GM19452 (cell line): Measurements from ENCODE around the gene RNF123.

Source experiments
- ATAC-seq: cut with Tn5 transposase; IDR thresholded peaks from one replicate; pipeline ENCODE4 v1.9.1; 2021; ENCODE audit not compliant: unreplicated experiment

RNF123 gene

DNA sequence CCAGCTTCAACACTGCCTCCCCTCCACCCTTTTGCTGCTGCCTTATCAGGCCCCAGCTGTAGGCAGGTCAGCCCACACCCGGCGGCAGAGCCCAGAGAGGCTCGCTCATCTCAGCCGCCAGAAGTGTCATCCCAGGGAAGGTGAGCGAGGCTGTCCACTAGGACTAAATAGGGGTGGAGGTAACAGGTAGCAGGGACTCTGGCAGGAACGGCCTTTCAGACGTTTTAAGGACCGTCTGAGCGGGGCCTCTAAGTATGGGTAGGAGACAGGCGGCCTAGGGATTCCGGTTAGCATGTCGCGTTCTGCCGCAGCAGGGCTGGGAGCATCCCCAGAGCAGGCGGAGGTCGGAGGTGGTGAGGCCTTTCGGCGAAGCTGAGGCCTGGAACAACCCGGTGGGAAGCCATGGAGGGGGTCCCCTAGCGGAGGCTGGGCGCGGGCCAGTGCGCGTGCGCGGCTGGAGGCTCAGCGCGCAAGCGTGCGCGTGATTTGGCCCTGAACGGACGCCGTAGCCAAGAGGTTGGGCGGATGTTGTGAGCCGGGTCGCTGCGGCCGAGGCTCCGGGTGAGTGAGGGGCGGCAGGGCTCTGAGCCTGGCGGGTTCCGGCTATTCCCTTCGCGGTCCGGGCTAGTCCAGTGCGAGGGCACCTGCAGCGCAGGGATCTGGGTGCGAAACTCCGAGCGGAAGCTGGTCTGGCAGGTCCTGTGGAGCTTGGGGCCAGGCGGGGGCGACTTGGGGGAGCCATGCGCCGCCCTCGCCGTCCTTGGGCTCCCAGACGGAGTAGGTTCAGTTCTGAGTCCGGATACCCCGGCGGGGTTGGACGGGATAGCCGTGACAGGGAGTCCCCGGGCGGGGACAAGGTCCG, at the start of gene RNF123, which contains the start of gene MST1:
TSS of gene RNF123 (plus strand) at position 512 of the 862 bp plus-strand sequence. CDS start 1,609 bp downstream, outside the sequence.
TSS of gene MST1 (minus strand) at position 429 of the 862 bp plus-strand sequence. CDS start 783 bp downstream, outside the sequence.
- ATAC-seq = peak; percentile 61

DNA sequence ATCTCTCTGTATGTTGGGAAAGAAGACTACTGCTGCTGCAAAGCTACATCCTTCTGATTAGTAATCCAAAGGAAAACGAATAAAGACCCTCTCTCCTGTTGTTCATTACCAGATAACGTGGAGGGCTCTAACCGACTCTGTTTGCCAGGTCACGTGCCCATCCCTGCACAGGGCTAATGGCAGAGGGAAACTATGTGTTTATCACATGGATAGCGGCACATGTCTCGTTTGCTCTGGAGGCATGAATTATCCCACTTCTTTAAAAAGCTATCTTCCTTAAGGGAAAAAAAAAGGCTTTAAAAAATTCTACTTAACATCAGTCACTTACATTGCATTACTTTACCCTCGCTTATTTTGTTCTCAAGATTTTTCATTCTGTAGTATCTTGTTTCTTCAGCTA, 48.1 kb upstream of the RNF123 start:
- no peak for ATAC-seq

DNA sequence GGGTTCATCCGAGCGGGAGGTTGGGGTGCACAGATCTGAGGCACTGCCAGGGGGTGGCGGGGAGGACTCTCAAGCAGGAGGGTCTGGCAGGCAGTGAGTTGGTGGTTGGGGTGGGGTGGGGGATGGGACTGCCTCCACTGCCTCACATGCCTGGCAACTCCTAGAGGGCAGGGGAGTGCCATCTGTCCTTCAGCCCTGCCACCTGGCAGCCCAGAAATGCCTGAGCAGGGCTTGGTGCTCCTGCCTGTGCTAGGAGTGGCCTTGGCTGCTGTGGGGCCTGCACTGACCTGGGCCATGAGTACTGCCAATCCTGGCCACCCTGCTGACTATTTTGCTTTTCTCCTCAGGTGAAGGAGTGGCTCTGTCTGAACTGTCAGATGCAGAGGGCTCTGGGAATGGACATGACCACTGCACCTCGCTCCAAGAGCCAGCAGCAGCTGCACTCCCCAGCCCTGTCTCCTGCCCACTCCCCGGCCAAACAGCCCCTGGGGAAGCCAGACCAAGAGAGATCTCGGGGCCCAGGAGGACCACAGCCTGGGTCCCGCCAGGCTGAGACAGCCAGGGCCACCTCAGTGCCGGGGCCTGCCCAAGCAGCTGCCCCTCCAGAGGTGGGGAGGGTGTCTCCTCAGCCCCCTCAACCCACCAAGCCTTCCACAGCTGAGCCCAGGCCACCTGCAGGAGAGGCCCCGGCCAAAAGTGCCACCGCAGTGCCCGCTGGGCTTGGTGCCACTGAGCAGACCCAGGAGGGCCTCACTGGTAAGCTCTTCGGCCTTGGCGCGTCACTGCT, 47.2 kb upstream of the RNF123 start:
- ATAC-seq = no peak

DNA sequence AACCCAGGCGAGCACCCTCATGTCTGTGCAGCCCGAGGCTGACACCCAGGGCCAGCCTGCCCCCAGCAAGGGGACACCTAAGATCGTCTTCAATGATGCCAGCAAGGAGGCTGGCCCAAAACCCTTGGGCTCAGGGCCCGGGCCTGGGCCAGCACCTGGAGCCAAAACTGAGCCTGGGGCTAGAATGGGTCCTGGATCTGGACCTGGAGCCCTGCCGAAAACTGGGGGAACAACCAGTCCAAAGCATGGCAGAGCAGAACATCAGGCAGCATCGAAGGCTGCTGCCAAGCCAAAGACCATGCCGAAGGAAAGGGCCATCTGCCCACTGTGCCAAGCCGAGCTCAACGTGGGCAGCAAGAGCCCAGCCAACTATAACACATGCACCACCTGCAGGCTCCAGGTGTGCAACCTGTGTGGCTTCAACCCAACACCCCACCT, 46.6 kb upstream of the RNF123 start:
- ATAC-seq = no peak

DNA sequence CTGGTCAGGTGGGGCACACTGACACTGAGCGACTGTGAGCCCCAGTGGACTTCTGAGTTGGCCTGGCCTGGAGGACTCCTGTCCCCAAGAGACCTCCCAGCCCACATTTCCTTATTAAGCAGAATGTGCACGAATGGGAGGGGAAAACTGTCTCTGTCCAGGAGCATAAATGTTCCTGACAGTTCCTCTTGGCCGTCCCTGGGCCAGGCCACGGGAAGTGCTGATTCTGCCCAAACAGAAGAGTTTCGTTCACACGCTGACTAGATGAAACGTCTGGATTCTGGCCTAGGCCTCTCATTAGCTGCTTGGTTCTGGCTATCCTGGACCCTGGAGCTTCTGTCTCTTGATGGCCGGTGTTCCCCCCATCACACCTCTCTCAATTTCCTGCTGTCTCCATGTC, 44.7 kb upstream of the RNF123 start:
- ATAC-seq = no peak

DNA sequence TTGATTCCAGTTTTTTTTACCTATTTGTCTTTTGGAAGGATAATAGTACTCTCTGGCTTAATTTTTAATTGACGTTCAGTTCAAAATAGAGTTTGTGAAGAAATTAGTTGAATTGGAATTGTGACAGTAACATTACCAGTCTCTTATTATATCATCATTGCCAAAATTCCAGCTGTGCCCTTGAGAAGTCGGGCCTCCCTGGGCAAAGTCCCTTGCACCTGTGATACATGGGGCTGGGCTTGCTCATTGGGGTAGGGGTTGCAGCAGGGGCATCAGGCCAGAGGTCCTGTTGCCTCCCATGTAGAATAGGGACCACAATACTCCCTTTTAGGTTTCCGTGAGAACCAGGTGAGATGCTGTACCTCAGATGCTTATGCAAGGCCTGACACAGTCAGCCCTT, 43.1 kb upstream of the RNF123 start:
- no peak for ATAC-seq

DNA sequence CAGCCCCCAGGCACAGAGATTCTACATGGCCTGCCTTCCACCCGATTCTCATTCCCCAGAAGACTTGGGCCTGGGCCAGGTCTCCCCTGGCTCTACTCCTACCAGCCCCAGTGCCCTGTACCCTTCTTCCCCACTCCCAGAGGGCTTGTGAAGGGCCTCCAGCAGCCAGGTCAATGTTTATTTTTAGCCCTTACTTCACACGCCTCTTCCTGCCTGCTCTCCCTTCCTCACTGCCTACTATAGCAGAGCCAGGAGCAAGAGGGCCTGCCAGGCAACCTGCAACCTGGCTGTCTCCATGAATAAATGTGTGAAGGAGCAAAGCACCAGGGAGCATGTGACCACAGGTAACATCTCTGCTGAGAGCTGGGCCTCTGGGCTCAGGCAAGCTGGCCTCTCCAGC, 41.6 kb upstream of the RNF123 start:
- no peak for ATAC-seq

DNA sequence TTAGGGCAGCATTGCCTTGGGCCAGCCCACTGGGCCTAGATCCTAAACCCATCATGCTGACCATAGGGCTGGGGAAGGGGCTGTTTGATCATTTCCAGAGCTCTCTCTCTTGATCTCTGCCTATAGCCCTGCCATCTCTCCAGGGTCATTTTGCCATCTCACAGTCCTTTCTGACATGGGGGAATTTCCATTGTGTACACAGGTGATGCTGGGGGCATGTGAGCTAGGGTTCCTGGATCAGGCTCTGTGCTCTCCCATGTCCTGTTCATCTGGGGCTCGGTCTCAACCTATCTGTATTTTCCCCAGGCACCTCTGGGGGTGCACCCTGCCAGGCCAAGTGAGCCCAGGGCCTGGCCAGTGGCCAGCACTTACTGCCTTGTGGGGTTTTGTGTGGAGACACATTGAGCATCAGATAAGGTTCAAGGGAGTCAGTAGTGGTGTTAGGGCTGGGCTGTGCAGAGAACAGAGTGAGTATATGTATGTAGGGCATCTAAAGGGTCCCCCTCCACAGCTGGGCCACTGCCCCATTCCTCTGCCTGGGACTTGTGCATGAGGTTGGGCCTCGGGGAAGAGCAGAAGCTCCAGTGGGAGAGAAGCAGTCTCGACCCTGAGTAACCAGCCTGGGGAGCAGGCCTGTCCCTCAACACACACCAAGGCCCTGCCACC, 40.9 kb upstream of the RNF123 start:
- ATAC-seq = no peak

DNA sequence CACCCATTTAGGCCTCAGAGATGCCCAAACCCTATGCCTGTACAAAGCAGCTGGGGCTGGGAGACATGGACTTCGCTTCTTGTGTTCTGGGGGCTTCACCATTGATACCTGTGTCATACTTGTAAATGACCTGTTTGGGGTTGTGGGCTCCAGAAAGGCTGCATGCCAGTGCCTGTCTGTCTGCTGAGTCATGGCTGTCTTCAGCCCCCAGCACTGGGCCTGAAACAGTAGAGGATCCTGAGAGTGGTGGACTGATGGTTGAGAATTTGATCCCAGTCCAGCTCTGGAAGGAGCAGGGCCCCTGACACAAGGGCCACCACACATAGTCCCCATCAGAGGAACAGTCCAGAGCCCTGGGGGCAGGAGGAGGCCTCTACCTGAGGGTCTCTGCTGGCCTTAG, 39.8 kb upstream of the RNF123 start:
- no peak for ATAC-seq

DNA sequence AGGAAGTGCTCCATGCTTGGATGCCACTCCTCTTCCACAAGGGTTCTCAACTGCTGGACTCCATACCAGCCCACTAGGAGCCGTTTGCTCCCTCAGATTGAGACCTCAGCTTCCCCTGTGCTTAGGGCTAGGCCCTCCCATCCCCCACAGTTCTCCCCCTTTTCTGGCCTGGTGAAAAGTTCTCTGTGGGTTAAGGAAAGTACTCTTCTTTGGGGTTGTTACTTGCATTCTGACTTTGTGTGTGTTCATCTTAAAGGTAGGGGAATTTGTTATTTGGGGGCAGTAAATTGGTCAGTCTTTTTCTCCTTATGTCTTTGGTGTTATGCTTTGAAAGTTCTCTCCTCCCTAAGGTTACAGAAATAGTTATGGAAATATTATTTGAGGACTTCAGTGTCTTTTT, 39.2 kb upstream of the RNF123 start:
- no peak for ATAC-seq

DNA sequence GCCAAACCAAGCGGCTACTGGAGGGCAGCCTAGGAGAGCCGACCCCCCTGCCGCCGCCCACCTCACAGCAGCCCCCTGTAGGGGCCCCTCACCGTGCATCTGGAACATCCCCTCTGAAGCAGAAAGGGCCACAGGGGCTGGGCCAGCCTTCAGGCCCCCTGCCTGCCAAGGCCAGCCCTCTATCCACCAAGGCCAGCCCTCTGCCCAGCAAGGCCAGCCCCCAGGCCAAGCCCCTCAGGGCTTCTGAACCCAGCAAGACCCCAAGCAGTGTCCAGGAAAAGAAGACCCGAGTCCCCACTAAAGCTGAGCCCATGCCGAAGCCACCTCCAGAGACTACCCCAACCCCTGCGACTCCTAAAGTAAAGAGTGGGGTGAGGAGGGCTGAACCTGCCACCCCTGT, 38.7 kb upstream of the RNF123 start:
- no peak for ATAC-seq

DNA sequence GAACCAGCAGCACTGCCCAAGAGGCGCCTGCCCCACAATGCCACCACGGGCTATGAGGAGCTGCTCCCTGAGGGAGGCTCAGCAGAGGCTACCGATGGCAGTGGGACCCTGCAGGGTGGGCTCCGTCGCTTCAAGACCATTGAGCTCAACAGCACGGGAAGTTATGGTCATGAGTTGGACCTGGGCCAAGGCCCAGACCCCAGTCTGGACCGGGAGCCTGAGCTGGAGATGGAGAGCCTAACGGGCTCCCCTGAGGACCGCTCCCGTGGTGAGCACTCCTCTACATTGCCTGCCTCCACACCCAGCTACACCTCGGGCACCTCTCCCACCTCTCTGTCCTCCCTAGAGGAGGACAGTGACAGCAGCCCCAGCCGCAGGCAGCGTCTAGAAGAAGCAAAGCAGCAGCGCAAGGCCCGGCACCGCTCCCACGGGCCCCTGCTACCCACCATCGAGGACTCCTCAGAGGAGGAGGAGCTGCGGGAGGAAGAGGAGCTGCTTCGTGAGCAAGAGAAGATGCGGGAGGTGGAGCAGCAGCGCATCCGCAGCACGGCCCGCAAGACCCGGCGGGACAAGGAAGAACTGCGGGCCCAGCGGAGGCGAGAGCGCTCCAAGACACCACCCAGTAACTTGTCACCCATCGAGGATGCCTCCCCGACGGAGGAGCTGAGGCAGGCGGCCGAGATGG, 37.0 kb upstream of the RNF123 start:
- no peak for ATAC-seq

DNA sequence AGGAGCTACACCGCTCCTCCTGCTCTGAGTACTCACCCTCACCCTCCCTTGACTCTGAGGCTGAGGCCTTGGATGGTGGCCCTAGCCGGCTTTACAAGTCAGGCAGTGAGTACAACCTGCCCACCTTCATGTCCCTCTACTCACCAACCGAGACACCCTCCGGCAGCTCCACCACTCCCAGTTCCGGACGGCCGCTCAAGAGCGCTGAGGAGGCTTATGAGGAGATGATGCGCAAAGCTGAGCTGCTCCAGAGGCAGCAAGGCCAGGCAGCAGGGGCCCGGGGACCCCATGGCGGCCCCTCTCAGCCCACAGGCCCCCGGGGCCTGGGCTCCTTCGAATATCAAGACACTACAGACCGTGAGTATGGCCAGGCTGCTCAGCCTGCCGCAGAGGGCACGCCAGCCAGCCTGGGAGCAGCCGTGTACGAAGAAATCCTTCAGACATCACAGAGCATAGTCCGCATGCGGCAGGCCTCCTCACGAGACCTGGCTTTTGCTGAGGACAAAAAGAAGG, 36.4 kb upstream of the RNF123 start:
- no peak for ATAC-seq

DNA sequence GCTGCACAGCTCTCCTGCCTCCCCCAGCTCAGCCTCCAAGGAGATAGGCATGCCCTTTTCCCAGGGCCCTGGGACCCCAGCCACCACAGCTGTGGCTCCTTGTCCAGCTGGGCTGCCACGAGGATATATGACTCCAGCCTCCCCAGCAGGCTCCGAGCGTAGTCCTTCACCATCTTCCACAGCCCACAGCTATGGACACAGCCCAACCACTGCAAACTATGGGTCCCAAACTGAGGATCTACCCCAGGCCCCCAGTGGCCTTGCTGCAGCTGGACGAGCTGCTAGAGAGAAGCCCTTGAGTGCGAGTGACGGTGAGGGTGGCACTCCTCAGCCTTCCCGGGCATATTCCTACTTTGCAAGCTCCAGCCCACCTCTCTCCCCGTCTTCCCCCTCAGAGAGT, 35.7 kb upstream of the RNF123 start:
- ATAC-seq = no peak

DNA sequence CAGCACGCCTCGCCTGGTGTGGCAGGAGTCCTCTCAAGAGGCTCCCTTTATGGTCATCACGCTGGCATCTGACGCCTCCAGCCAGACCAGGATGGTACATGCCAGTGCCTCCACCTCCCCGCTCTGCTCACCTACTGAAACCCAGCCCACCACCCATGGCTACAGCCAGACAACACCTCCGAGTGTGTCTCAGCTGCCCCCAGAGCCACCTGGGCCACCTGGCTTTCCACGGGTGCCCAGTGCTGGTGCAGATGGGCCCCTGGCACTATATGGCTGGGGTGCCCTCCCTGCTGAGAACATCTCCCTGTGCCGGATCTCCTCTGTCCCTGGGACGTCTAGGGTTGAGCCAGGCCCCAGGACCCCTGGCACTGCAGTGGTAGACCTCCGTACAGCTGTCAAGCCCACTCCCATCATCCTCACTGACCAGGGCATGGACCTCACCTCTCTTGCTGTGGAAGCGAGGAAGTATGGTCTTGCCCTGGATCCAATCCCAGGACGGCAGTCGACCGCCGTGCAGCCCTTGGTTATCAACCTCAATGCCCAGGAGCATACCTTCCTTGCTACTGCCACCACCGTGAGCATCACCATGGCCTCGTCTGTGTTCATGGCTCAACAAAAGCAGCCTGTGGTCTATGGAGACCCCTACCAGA, 35.1 kb upstream of the RNF123 start:
- no peak for ATAC-seq

DNA sequence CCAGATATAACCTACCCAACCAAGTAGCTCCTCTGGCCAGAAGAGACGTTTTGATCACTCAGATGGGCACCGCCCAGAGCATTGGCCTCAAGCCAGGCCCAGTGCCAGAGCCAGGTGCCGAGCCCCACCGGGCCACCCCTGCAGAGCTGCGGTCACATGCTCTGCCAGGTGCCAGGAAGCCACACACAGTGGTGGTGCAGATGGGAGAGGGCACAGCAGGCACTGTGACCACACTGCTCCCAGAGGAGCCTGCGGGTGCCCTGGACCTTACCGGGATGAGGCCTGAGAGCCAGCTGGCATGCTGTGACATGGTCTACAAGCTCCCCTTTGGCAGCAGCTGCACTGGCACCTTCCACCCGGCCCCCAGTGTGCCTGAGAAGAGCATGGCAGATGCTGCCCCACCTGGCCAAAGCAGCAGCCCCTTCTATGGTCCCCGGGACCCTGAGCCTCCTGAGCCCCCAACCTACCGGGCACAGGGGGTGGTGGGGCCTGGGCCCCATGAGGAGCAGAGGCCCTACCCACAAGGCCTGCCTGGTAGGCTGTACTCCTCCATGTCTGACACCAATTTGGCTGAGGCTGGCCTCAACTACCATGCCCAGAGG, 34.3 kb upstream of the RNF123 start:
- no peak for ATAC-seq

DNA sequence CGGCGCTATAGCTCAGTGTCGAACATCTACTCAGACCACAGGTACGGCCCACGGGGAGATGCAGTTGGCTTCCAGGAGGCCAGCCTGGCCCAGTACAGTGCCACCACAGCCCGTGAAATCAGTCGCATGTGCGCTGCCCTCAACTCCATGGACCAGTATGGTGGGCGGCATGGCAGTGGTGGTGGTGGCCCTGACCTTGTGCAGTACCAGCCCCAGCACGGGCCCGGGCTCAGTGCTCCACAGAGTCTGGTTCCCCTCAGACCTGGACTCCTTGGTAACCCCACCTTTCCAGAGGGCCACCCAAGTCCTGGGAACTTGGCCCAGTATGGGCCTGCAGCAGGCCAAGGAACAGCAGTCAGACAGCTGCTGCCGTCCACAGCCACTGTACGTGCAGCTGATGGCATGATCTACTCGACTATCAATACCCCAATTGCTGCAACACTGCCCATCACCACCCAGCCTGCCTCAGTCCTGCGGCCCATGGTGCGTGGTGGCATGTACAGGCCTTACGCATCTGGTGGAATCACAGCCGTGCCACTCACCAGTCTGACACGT, 33.5 kb upstream of the RNF123 start:
- no peak for ATAC-seq

DNA sequence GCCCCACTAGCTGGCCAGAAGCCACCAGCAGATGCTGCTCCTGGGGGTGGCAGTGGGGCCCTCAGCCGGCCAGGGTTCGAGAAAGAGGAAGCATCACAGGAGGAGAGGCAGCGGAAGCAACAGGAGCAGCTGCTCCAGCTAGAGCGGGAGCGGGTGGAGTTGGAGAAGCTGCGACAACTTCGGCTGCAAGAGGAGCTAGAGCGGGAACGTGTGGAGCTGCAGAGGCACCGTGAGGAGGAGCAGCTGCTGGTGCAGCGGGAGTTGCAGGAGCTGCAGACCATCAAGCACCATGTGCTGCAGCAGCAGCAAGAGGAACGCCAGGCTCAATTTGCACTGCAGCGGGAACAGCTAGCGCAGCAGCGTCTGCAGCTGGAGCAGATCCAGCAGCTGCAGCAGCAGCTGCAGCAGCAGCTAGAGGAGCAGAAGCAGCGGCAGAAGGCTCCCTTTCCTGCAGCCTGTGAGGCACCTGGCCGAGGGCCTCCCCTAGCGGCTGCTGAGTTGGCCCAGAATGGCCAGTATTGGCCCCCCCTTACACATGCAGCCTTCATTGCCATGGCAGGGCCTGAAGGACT, 32.7 kb upstream of the RNF123 start:
- ATAC-seq = no peak
